NCI-H187 (cell line): Measurements from ENCODE around the gene TSPAN5.

Experiments used
- DNase-seq, 2 experiments: peaks; one replicate each; lab custom pipeline; 2025; lab: John Stamatoyannopoulos, UW

TSPAN5 gene

DNA sequence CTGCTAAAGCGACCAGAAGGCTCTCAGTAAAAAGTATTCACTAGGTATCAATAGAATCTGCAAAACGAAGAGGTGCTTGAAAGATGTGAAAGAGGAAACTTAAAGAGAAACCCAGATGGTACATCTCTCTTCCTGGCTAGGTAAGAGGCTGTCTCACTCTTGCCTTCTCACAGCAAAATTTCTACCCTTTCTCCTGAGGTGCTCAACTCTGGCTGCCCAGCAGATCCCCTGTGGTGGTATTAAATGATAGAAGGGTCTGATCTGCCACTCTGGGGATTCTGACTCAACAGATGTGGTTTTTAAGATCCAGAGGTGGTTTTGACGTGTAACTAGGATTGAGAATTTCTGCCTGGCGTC is 14.9 kb upstream of the TSPAN5 start:
- no peak for DNase-seq

DNA sequence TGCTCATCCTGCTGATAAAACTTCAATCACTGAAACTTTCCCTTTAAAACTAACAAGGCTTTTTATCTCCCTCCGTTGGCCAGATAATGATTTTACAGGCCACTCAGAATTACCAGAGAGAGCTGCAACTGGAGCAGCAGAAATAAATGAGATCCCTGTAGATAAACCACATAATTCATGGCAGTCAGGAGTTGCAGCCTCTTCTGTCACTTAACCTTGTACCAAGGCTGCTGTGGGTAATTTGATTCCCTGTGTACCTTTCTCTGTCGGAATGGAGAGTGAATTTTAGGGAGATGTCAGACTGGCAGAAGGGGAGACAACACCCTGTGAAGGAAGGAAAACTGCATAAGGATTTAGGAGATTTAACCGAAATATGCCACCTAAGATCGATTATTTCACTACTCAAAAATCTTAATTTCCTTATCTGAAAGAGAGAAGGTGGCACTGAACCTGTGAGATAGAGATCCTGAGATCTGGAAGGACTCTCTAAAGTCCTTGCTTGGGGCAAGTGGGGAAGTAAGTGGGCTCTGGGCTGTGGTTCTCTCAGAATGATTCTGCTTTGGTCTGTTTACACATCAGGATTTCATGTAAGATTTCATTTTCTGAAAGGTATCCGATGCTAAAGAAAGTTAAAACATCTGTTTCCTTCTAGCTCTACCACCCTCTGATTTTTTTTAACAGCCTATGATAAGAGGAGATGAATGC is 14.3 kb upstream of the TSPAN5 start:
- no peak for DNase-seq

DNA sequence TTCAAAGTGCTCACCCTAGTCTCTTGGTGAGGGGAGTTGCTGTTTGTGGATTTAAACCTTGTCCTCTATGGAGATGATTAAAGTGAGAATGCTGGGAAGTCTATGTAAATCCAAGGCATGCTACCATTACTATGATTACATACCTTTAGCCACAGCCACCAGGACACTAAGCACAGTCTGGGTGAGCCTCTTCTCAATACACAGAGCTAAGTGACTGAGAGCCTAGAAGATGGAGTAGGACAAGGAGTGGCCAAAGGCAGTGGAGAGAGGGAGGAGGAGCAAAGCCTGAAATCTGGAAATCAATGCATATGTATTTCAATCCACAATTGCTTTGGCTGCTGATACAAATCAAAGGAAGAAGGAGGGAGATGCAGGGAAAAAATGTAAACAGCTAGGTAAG is 12.7 kb upstream of the TSPAN5 start:
- DNase-seq = no peak

DNA sequence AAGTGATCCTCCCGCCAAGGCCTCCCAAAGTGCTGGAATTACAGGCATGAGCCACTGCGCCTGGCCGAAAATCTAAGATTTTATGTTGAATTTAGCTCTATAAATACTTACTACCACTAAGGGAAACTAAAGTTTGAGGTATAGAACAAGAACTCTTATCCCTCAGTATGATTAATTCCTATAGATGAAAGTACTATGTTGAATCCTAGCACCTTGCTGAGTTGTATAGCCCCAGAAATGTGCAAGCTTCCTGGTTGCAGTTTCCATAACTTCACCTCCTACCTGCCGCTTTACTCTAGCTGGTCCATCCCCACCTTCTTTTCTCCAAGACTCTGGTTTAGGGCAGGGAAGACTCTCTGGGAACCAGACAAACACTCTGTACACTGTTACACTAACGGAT is 11.8 kb upstream of the TSPAN5 start:
- DNase-seq = no peak

DNA sequence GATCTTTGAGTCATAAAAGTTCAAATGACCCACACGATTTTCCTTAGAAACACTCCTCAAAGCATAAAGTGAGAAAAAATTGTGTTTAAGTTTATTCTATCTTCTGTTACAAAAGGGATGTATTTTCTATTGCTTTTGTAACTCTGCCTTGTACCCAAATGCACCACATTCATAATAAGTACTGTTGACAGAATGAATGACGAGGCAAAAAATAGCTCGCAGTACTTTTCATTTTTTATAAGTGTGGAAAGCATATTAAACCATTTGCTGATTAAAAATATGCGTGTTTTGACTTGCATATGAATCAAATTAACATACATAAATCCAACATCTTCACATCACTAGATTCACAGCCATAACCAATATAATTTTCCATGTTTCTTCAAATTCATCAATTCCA is 11.2 kb upstream of the TSPAN5 start:
- no peak for DNase-seq

DNA sequence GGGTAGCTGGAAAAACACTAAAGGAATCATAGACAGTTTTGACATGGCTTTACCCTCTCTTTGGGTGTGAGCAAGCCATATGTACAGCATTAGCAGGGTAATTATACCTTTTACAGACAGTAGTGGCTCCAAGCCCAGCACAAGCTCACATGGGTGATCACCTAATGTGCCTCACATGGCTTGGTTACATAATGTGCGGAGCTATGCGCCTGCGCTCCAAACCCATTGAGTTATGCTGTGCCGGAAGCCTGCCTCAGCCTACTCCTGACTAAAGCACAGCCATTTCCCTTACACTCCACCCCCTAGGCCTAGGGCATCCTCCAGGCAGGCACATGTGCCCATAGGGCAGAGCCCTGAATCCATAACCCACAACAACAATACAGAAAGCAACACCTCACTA is 6.5 kb upstream of the TSPAN5 start:
- no peak for DNase-seq

DNA sequence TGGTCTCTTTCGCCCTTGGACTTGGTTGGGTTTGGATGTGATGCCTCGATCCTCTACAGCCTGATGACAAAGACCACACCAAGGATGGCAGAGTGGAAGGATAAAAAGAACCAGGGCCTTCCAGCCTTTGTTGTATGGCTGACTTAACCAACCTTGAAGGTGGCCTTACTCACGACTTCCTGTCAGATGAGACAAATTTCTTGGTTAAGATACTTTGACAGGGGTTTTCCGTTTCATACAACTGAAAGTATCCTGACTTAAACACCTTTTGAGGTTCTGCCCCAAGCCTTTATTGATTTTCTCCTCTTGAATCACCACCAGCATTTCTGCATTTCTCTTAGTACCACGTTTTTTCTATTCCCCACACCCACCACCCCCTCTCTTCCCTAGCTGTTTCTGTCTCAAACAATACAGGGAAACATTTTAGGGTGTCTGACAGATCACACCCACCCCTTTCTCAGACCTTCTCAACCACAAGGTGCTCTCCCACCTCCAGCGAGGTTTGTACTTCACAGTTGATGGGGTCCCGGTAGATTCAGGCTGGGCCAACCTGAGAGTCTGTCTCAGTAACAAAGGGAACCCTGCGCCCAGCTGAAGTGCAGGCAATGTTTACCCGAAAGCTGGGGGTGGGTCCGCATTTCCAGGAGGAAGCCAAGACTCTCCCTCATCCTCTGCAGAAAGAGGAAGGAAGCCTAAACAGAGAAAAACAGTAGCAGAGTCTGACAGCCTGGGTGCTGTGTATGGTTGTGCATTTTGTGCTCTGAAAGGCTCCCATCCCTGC is 5.0 kb upstream of the TSPAN5 start:
- DNase-seq = no peak

DNA sequence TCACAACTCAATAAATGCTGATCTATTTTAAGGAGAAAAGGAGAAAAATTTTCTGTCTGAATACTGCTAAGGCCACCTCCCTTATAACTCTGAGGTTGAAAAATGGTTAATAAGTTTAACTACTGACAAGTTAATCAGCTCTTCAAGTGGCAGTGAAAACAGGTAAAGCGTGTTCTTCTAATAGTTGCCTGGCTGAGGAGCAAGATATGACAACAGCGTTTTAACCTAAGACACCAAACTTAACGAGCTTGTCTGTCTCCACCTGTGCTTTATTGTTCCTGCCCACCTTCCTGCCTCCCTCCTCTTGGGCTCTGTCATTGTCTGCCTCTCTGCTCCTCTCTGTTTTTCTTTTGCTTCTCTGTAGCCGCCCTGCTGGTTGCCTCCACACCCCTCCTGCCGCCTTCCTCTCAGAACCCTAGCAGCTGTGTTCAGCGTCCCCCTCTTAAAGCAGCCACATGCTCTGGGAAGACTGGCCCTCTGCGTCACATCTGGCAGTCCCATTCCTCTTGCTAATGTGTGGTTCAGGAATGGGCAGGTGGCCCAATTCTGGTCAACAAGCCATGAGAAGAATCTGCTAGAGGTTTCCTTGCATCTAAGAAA is 4.3 kb upstream of the TSPAN5 start:
- DNase-seq = no peak

DNA sequence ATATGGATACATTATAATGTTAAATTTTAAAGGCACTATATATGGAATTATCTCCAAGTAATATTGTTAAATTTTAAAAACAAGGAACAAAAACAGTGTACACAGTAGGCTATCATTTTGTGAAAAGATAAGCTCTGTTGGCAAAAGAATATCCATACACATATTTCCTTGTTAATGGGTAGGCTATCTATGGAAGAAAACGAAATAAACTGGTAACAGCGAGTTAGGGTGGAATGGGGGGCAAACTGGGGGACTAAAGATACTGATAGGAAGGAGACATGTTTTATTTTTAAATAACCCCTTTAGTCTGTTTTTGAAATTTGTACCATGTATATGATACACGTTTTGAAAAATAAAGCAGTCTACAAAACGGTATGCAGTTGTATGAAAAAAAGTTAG is 3.6 kb upstream of the TSPAN5 start:
- DNase-seq = no peak

DNA sequence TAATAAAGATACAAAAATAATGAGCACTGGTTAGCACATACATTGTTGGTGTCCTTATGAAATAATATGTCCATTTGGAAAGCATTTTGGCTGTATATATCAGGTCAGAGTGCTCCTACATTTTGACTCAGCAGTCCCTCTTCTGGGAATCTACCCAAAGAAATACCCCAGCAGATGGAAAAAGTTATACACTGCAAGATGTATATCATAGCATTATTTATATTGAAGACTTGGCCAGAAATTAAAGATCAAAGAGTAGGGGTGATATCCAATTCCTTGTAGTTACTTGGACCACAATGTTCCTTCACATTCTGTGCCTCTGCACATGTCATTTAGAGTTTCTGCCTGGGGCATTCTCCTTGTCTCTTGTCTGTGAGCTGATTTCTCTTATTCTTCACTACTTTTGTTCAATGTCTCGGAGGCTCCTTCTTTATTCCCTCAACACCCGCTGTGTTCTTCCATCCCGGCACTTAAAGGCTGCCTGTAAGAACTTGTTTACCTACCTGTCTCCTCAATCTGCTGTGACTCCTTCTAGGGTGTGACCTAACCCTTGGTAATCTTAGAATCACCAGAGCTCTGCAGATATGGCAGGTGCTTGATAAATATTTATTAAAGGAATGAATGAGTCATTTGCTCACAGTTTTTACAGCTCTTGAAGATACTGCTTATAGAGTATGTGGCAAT is 3.1 kb upstream of the TSPAN5 start:
- no peak for DNase-seq

DNA sequence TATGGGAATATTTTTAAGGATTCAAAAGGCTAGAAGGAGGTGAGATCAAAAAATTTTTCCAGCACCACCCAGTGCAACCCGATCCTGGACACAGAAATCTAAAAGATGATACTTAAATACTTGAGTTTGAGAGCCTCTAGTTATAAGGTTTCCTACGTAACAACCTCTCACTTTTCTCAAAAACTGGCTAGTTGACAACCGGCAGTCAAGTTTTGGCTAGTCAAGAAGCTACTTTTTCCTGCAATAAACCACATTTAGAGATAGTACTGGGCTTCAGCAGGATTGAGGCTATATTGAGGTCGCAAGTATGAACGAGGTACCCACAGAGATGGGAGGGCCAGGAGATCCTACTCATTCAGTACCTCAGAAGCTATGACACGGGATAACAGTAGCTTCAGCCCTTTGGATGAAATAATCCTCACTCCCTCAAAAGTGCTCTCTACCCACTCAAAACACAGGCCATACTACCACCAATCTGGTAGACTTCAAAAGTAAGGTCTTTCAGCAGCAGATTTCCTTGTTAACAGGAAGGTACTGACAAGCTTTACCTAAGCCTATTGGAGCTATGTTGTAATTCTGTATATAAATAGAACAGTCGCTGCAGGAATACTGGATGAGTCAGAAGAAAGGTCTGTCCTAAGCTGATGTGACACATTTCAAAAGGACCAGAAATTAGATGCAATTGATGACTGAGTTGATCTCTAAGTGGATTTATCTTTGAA is 1.5 kb upstream of the TSPAN5 start:
- DNase-seq = no peak

DNA sequence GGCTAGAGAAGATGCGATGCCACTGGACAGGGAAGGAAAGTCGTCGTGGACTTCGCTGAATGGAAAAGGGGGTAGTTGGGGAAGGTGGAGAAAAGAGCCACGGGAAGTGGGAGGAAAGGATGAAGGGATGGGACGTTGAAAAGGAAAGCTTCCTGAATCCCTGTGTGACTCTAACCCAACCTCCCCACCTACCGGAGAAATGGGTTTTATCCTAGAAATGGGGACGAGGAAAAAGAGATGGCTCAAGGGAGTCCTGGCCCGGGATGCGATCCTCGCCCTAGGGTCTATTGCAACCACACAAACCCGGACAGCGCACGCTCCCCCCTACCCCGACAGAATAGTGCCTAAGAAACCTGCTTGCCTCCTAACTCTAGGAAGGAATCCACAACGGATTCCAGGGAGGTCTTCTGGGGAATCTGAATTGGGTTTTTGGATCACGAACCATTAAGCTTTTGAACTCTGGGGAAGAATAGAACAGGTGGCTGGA is 738 bp upstream of the TSPAN5 start:
- no peak for DNase-seq

DNA sequence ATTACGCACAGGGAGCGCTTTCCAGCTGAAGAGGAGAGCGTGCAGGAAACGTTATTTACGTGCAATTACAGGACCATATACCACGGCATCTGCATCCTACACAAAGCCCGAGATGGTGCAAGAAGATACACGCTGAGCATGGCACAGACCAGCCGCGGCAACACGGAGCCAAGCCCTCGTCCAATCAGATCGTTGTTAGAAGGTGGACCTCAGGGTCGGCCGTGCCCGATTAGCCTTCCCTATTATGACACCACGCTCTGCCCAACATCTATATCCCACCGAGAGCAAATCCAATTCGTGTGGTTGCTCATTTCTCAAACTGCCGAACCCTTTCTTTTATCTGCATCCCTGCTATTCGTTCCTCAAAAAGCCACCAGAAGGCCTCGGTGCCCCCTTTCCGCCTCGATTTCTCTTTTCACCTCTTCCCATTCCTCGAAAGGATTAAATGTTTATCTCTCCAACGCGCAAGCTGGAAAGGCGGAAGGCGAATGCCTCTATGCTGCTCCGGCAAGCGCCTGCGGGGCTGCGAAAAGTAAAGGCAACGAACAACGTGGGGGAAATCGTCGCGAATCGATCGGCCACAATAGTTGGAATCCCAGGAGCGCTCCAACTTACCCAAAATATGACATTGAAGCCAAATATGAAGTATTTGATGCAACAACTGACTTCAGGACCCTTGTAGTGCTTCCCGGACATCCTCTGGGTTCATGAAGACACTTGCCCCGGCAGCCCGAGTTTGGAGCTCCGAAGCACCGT is 702 bp downstream of the TSPAN5 start:
- no peak for DNase-seq

DNA sequence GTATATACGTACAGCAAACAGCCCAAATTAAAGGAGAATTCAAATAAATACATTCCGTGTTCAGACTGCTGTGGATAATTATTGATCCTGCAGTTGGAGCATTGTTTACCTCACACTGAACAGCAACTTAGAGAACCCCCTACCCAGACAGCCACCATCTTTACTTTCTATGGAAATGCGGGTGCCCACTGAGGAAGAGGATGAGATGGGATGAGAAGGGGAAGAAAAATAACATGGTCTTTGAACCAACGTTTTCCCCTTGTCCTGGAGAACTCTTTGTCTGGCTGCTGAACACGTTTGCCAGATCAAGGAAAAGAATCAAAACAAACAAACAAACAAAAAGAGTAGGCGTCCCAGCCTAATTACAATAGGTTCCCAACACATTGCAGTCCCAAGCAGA is 1.5 kb downstream of the TSPAN5 start:
- DNase-seq = no peak

DNA sequence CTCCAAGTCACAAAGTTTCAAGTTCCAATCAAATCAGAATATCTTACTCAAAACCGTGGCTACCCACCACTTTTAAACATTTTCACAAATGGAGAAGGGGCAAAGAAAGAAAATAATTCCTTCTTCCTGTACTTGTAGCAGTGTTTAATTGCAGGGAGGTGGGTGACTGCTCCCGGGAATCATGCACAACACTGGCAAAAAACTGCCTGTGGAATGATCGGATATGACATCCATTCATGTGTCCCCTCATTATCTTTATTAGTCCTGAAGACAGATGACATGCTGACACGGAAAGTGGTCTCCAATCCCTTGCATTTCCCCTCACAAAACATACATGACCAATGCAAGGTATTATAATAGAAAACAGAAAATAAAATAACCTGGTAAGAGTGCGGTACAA is 2.0 kb downstream of the TSPAN5 start:
- no peak for DNase-seq

DNA sequence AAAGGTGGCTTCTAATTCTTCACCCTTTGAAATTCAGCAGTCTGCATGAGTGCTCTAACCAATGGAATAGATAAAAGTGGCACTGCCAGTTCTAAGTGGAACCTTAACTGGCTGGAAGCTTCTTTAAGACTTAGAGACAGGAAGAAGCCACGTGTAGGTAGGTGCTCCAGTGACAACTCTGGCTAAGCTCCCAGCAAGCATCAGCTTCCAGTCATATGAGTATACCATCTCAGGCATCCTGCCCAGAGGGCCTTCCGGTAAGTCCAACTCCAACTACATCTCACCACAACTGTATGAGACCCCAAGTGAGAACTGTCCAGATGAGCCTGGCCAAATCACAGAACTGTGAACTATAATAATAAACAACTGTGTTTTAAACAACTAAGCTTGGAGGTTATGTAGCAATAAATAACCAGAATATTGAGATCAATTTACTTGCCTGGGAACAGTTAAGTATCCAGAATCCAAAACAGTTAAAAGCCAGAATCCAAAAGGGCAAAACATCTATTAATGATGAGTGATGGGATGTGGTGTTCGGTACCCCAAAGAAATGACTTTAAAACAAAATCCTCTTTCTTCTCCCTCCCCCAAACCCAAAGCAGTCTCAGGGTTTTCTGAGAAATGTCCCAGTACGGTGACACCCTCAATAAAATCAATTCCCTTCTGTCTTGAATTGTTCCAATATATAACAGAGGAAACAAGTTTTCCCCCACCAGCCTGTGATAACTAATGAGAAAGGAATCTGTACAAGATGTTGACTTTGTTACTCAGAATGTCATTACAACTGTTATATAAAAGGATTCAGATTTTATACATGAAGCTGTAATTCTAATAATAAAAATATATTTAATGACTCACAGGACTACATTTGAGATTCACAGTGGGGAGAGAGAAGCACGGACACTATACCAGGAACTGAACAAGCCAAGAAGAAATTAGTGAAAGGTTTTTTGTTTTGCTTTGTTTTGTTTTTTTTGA is 4.2 kb downstream of the TSPAN5 start:
- DNase-seq = no peak

DNA sequence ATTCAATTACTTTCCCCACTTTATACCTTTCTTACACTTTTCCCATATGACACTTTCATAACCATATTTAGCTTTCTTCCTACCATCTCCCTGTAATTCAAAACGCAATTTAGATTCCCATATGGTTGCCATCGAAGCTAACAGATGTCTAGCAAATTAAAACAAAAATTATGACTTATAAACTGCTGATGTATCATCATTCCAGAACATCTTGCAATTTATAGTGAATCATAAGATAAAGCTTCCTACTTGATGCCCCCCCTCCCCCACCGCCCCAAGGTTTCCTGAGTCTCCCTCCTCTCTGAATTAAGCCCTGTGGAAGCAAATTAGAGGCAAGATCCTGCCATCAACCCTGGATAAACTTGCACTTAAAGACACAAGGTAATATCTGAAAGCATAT is 5.4 kb downstream of the TSPAN5 start:
- DNase-seq = no peak

DNA sequence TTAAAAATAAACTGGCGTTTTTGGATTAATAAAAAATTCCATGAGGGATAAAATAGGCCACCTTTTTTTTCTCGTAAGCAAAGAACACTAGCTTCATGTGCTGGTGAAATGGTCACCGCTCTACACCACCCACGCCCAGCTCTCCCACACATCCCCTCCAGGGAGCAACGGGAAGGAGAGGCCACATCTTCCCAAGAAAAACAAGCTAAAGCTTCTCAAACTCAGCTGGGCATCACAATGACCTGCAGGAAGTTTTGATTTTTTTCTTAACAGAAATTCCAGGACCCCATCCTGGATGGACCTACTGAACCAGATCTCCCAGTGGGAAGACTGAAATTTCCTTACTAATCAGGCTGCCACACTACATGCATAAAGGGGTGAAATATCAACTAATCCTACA is 9.8 kb downstream of the TSPAN5 start:
- no peak for DNase-seq

DNA sequence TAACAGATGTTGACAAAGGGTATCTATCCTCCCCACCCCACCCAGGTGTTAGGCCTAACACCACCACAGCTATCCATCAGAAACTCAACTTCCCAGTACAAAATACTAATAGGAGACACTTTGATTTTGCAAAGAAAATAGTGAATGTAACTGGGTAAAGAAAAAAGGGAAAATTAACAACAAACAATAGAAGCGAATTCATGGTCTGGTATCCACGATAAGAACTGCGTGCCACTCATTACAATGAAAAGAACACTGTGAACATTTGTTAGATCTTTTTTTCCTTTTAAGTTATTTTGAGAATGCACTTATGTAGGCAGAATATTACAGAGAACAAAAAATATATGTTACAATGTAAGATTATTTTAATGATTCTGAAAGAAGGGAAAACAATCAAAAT is 12.0 kb downstream of the TSPAN5 start:
- DNase-seq = no peak

DNA sequence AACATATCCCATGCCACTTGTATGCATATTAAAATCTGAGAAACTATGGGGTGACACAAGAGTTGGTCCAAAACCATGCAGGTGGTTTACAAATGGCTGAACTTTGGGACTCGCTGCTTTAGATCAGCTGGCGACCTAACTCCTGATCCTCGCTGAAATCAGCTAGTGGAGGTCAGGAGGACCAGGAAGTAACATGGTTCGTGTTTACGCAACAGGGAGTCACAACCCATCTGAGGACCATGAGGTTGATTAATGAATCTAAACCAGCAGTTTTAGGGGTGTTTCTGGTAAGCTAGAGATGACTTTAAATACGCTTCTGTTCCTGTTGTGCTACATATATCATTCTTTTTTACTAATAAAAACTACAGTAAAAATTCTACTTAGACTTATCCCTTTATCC is 12.9 kb downstream of the TSPAN5 start:
- no peak for DNase-seq
